DMS153 (cell line): ENCODE results near the gene SLC12A2.
A peak's percentile ranks its signal among the peaks of the same experiment; 100 is the strongest.

Source experiments
- DNase-seq: peaks from one replicate; lab custom pipeline; 2025; lab: John Stamatoyannopoulos, UW

SLC12A2 gene

GRCh38 chr5:128083033-128083810 is at the start of gene SLC12A2:
TSS of gene SLC12A2 (plus strand) at chr5:128083766. CDS start at chr5:128083955, 189 bp downstream.
- peak; percentile 71 for DNase-seq

- no peak for DNase-seq
Measured at GRCh38 chr5:128035689-128036088, 47.9 kb upstream of the SLC12A2 start.

GRCh38 chr5:128036950-128037349 is 46.6 kb upstream of the SLC12A2 start:
- no peak for DNase-seq

- DNase-seq = no peak
Measured at GRCh38 chr5:128038643-128039042, 44.9 kb upstream of the SLC12A2 start.

- DNase-seq = no peak
Measured at GRCh38 chr5:128040927-128041326, 42.6 kb upstream of the SLC12A2 start.

- no peak for DNase-seq
Measured at GRCh38 chr5:128052780-128053179, 30.8 kb upstream of the SLC12A2 start.

- DNase-seq = no peak
Measured at GRCh38 chr5:128053291-128053954, 30.1 kb upstream of the SLC12A2 start.

- DNase-seq = no peak
Measured at GRCh38 chr5:128060644-128061385, 22.8 kb upstream of the SLC12A2 start.

- no peak for DNase-seq
Measured at GRCh38 chr5:128062172-128062746, 21.3 kb upstream of the SLC12A2 start.

GRCh38 chr5:128074171-128074570 is 9.4 kb upstream of the SLC12A2 start:
- DNase-seq = no peak

- DNase-seq = no peak
Measured at GRCh38 chr5:128074953-128075352, 8.6 kb upstream of the SLC12A2 start.

GRCh38 chr5:128077526-128077925 is 6.0 kb upstream of the SLC12A2 start:
- no peak for DNase-seq

- no peak for DNase-seq
Measured at GRCh38 chr5:128081111-128081851, 2.3 kb upstream of the SLC12A2 start.

- no peak for DNase-seq
Measured at GRCh38 chr5:128082551-128083032, 974 bp upstream of the SLC12A2 start.

- DNase-seq = no peak
Measured at GRCh38 chr5:128083811-128084227, 253 bp downstream of the SLC12A2 start.

GRCh38 chr5:128084228-128085167 is 932 bp downstream of the SLC12A2 start:
- DNase-seq = no peak

- no peak for DNase-seq
Measured at GRCh38 chr5:128085413-128085812, 1.8 kb downstream of the SLC12A2 start.

- DNase-seq = no peak
Measured at GRCh38 chr5:128091579-128091978, 8.0 kb downstream of the SLC12A2 start.

GRCh38 chr5:128092144-128092543 is 8.6 kb downstream of the SLC12A2 start:
- no peak for DNase-seq

- no peak for DNase-seq
Measured at GRCh38 chr5:128093368-128093767, 9.8 kb downstream of the SLC12A2 start.
